Gastroesophageal sphincter (tissue), 4 donors: Measurements from ENCODE around the gene C1QL1. TPM values are rescaled to one million over a fixed set of nuclear protein-coding genes. Genes with fewer than 3 reads are reported as not detected.
A peak's percentile ranks its signal among the peaks of the same experiment; 100 is the strongest.

Source experiments
- ATAC-seq: fragments of 150-250 bp; one replicate; pipeline ENCODE4 v1.9.1; 2016; ENCODE audit warnings: mild to moderate bottlenecking, moderate library complexity
- H3K27ac ChIP-seq, 4 donors: fragments of 200-600 bp; sonication (generic) in 3 of 4; 1 replicate in 3 of 4; 2 replicates in 1 of 4; pipeline ENCODE4 v1.5.1; 2016 to 2019
- H3K27me3 ChIP-seq: fragments of 200-600 bp; sonication (generic); one replicate; pipeline ENCODE4 v1.5.1; 2019
- H3K36me3 ChIP-seq, 2 donors: fragments of 200-600 bp; sonication (generic); one replicate each; pipeline ENCODE4 v1.5.1; 2019; ENCODE audit warnings: control low read depth in 1 of 2
- H3K4me1 ChIP-seq, 3 donors: fragments of 200-600 bp; sonication (generic); 1 replicate in 2 of 3; 2 replicates in 1 of 3; pipeline ENCODE4 v1.5.1; 2016 to 2019; ENCODE audit warnings: control low read depth in 2 of 3
- H3K4me3 ChIP-seq, 2 donors: fragments of 200-600 bp; sonication (generic); one replicate each; pipeline ENCODE4 v1.5.1; 2019; ENCODE audit warnings: mild to moderate bottlenecking in 1 of 2, moderate library complexity in 1 of 2
- H3K9me3 ChIP-seq, 3 donors: fragments of 200-600 bp; sonication (generic); one replicate each; pipeline ENCODE4 v1.5.1; 2017 to 2019; ENCODE audit warnings: control low read depth in 2 of 3
- CTCF ChIP-seq, 4 experiments: fragments of 200-600 bp in 2 of 4; fragments of 450-650 bp in 2 of 4; sonication (generic) in 1 of 4; IDR thresholded peaks; one replicate each; pipeline ENCODE4 v1.5.1; 2017 to 2019; ENCODE audit warnings: antibody characterized with exemption in 4 of 4, mild to moderate bottlenecking in 2 of 4, moderate library complexity in 2 of 4
- EP300 ChIP-seq: sonication (generic); formaldehyde crosslinking; IDR thresholded peaks from one replicate; pipeline ENCODE4 v1.6.1; 2017; ENCODE audit warnings: antibody characterized with exemption, mild to moderate bottlenecking
- POLR2A ChIP-seq, 2 donors: fragments of 450-650 bp; IDR thresholded peaks; one replicate each; pipeline ENCODE4 v1.6.1; 2017; ENCODE audit warnings: antibody characterized with exemption in 2 of 2, mild to moderate bottlenecking in 2 of 2, moderate library complexity in 1 of 2
- POLR2AphosphoS5 ChIP-seq: sonication (generic); formaldehyde crosslinking; IDR thresholded peaks from one replicate; pipeline ENCODE4 v1.6.1; 2017; ENCODE audit warnings: antibody characterized with exemption
- WGBS, 2 donors: methylation state at CpG; one replicate each; pipeline ENCODE4 v1.1.5; 2018; ENCODE audit warnings: low coverage in 1 of 2; 5-methylcytosine and 5-hydroxymethylcytosine counted together
- total RNA-seq, 4 donors: library from RNA; depleted of rRNA; stranded (reverse); fragments of >200 nt; gene quantifications; one replicate each; pipeline ENCODE4 v1.1.0, GENCODE V29; 2016

C1QL1 gene
- total RNA-seq, 4 donors from 2014 or later = 4.1 to 7.1 (median 5.0) TPM

- peaks cover 0 to 18% (median 4%) of the 10 kb centered on the region in 3 donors for H3K4me1 ChIP-seq
- no peak for ATAC-seq
- H3K36me3 ChIP-seq = no peaks in the 10 kb centered on the region
- no peaks in the 10 kb centered on the region for H3K9me3 ChIP-seq
- TF ChIP-seq EP300 (no peak), POLR2A (IDR thresholded peaks at IDR 0.05) (no peak), POLR2AphosphoS5 (no peak), CTCF (IDR thresholded peaks at IDR 0.05) (no peak)
- H3K27ac ChIP-seq = no peak overlapping the region
- H3K27me3 ChIP-seq = no peaks in the 10 kb centered on the region
- WGBS, 2 donors = 73 to 86% methylated on average over 6 to 7 of the region's 10 CpGs
- no peak overlapping the region for H3K4me3 ChIP-seq
Observed at GRCh38 chr17:44990994-44991393, 22.9 kb upstream of the C1QL1 start.

- no peak overlapping the region for H3K4me3 ChIP-seq
- 90 to 92% methylated on average over 7 to 15 of the region's 17 CpGs for WGBS, 2 donors
- H3K27me3 ChIP-seq = peaks cover 7% of the 10 kb centered on the region
- TF ChIP-seq POLR2AphosphoS5 = no peak
- TF ChIP-seq CTCF (IDR thresholded peaks at IDR 0.05) = no peak
- no peak for TF ChIP-seq EP300
- no peak for TF ChIP-seq POLR2A (IDR thresholded peaks at IDR 0.05)
- H3K36me3 ChIP-seq = no peaks in the 10 kb centered on the region
- ATAC-seq = no peak
- H3K9me3 ChIP-seq = no peaks in the 10 kb centered on the region
- no peak overlapping the region for H3K27ac ChIP-seq
- peaks cover 0 to 13% (median 4%) of the 10 kb centered on the region in 3 donors for H3K4me1 ChIP-seq
Observed at GRCh38 chr17:44989552-44990138, 21.5 kb upstream of the C1QL1 start.

GRCh38 chr17:44988044-44988942 lies 20.2 kb upstream of the C1QL1 start:
- no peak for ATAC-seq
- 40 to 58% methylated on average over 1 to 4 of the region's 34 CpGs for WGBS, 2 donors
- Histone ChIP-seq H3K36me3 (no peaks in the 10 kb centered on the region), H3K4me1 (peaks cover 0 to 13% (median 4%) of the 10 kb centered on the region in 3 donors), H3K9me3 (no peaks in the 10 kb centered on the region), H3K27me3 (peaks cover 7% of the 10 kb centered on the region), H3K4me3 (no peak overlapping the region), H3K27ac (peak overlapping the region in 1 of 4 donors; percentile 11)
- TF ChIP-seq POLR2A (IDR thresholded peaks at IDR 0.05) (no peak), EP300 (no peak), POLR2AphosphoS5 (no peak), CTCF (IDR thresholded peaks at IDR 0.05) (no peak)

DNA sequence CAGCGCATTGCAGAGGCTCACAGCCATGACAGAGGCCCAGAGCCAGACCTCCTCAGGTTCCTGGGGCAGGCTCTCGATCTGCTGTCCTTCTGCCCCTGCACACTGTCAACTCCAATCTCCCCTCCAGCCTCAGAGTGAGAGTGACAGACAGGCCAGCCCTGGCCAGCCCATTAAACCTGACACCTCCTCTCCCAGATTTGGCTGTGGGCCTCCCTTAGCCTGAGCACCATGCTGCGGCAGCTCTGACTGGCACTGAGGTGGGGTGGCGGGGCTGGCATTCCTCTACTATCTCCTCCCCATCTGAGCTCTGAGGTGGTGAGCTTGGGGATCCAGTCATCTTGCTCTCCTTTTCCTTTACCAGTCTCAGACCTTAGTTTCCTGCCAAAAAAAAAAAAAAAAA lies 15.5 kb upstream of the C1QL1 start:
- Histone ChIP-seq H3K36me3 (no peaks in the 10 kb centered on the region), H3K9me3 (no peaks in the 10 kb centered on the region), H3K4me3 (no peak overlapping the region), H3K4me1 (peaks cover 3 to 48% (median 22%) of the 10 kb centered on the region in 3 donors), H3K27ac (no peak overlapping the region), H3K27me3 (peaks cover 7% of the 10 kb centered on the region)
- no CpG with 5 or more reads among the region's 4 CpGs for WGBS, 2 donors
- TF ChIP-seq CTCF (IDR thresholded peaks at IDR 0.05) (no peak), POLR2AphosphoS5 (no peak), POLR2A (IDR thresholded peaks at IDR 0.05) (no peak), EP300 (no peak)
- no peak for ATAC-seq
